Panc1 (cell line): ENCODE measurements around the gene LTF.

ENCODE experiments used
- CTCF ChIP-seq: fragments of 450-650 bp; IDR thresholded peaks from 2 replicates; pipeline ENCODE4 v1.5.1; 2017; ENCODE audit warnings: mild to moderate bottlenecking
- POLR2AphosphoS5 ChIP-seq: IDR thresholded peaks from 2 replicates; pipeline ENCODE4 v1.6.1; 2012; ENCODE audit warnings: mild to moderate bottlenecking, low read depth, low read length, moderate library complexity
- REST ChIP-seq, 2 experiments: IDR thresholded peaks; 2 replicates each; pipeline ENCODE4 v1.6.1; 2011 to 2012; ENCODE audit warnings: low read depth in 2 of 2, control low read depth in 1 of 2, low read length in 1 of 2, mild to moderate bottlenecking in 1 of 2, moderate library complexity in 1 of 2; ENCODE audit not compliant: insufficient read depth in 1 of 2
- SIN3A ChIP-seq: IDR thresholded peaks from 2 replicates; pipeline ENCODE4 v1.6.1; 2012; ENCODE audit warnings: low read depth, mild to moderate bottlenecking, low read length, moderate library complexity, borderline replicate concordance; ENCODE audit not compliant: insufficient read depth

GRCh38 chr3:46482632-46483350, 18.1 kb upstream of the LTF start:
- TF ChIP-seq CTCF: no peak
- TF ChIP-seq REST (IDR thresholded peaks at IDR 0.05; ENCODE audit: insufficient read depth in 1 of 2, low read depth in 2 of 2, low read length in 1 of 2): no peak
- no peak for TF ChIP-seq POLR2AphosphoS5
- TF ChIP-seq SIN3A: no peak
